OCI-LY3 (cell line): ENCODE data around the gene PCSK6.

Experiments
- H2AFZ ChIP-seq: fragments of 200-600, 300-600 bp; shearing (Covaris generic); 2 replicates; pipeline ENCODE4 v1.6.0; 2014; ENCODE audit warnings: antibody characterized with exemption, low read depth, low read length
- H3K27ac ChIP-seq: fragments of 200-600, 300-600 bp; sonication (generic); 2 replicates; pipeline ENCODE4 v1.5.1; 2014; ENCODE audit warnings: mild to moderate bottlenecking, low read length, moderate library complexity, mixed read lengths
- H3K27me3 ChIP-seq: fragments of 200-600, 300-600 bp; sonication (generic); 2 replicates; pipeline ENCODE4 v1.6.1; 2014; ENCODE audit warnings: low read depth, low read length, mixed read lengths
- H3K36me3 ChIP-seq: fragments of 200-600, 300-600 bp; sonication (generic); replicated peaks from 2 replicates; pipeline ENCODE3; 2014; ENCODE audit warnings: low read depth, low read length, mixed read lengths
- H3K4me1 ChIP-seq: fragments of 300-600, 200-600 bp; sonication (generic); 2 replicates; pipeline ENCODE4 v1.6.1; 2014; ENCODE audit warnings: low read length, mixed read lengths
- H3K4me2 ChIP-seq: fragments of 200-600, 300-600 bp; sonication (generic); 2 replicates; pipeline ENCODE4 v1.6.1; 2014; ENCODE audit warnings: low read length, mixed read lengths
- H3K4me3 ChIP-seq: fragments of 300-600, 200-600 bp; sonication (generic); 2 replicates; pipeline ENCODE4 v1.5.1; 2014; ENCODE audit warnings: antibody characterized with exemption, mild to moderate bottlenecking, low read length, moderate library complexity
- H3K79me2 ChIP-seq: fragments of 300-600, 200-600 bp; shearing (Covaris generic); 2 replicates; pipeline ENCODE4 v1.6.1; 2014; ENCODE audit warnings: mild to moderate bottlenecking, low read length, mixed read lengths
- H3K9ac ChIP-seq: fragments of 300-600, 200-600 bp; shearing (Covaris generic); 2 replicates; pipeline ENCODE4 v1.6.0; 2014; ENCODE audit warnings: mild to moderate bottlenecking, low read length, moderate library complexity
- H3K9me3 ChIP-seq: fragments of 200-600, 300-600 bp; shearing (Covaris generic); 2 replicates; pipeline ENCODE4 v1.6.1; 2014; ENCODE audit warnings: low read length, mixed read lengths; ENCODE audit not compliant: insufficient read depth
- H4K20me1 ChIP-seq: fragments of 200-600, 300-600 bp; sonication (generic); 2 replicates; pipeline ENCODE4 v1.6.1; 2016; ENCODE audit warnings: low read length, mixed read lengths; ENCODE audit not compliant: insufficient read depth
- CTCF ChIP-seq: fragments of 200-600, 300-600 bp; sonication (generic); IDR thresholded peaks from 2 replicates; pipeline ENCODE4 v1.5.1; 2014; ENCODE audit warnings: antibody characterized with exemption, low read length, low read depth
- EZH2phosphoT487 ChIP-seq: fragments of 200-600 bp; shearing (Covaris generic); IDR thresholded peaks from 2 replicates; pipeline ENCODE4 v1.6.1; 2018; ENCODE audit warnings: antibody characterized with exemption, mixed run types, low read depth

Gene PCSK6

GRCh38 chr15:101517504-101517903, 28.0 kb upstream of the PCSK6 start:
- Histone ChIP-seq H3K4me3 (no peak overlapping the region), H4K20me1 (no peaks in the 10 kb centered on the region), H3K9me3 (peaks cover 5% of the 10 kb centered on the region; the same call in 1 of the 2 replicates), H3K36me3 (no peaks in the 10 kb centered on the region), H3K79me2 (no peaks in the 10 kb centered on the region), H3K27me3 (peaks cover 30% of the 10 kb centered on the region), H2AFZ (no peak overlapping the region), H3K27ac (no peak overlapping the region), H3K4me2 (no peak overlapping the region), H3K4me1 (no peaks in the 10 kb centered on the region), H3K9ac (no peak overlapping the region)
- TF ChIP-seq EZH2phosphoT487 (no peak), CTCF (no peak)

GRCh38 chr15:101514318-101514717, 24.8 kb upstream of the PCSK6 start:
- TF ChIP-seq CTCF (no peak), EZH2phosphoT487 (no peak)
- H3K4me1 ChIP-seq: no peaks in the 10 kb centered on the region
- H3K79me2 ChIP-seq: no peaks in the 10 kb centered on the region
- no peaks in the 10 kb centered on the region for H4K20me1 ChIP-seq
- H2AFZ ChIP-seq: no peak overlapping the region
- peaks cover 20% of the 10 kb centered on the region; the same call in 1 of the 2 replicates for H3K27me3 ChIP-seq
- peaks cover 5% of the 10 kb centered on the region; the same call in 1 of the 2 replicates for H3K9me3 ChIP-seq
- H3K36me3 ChIP-seq: no peaks in the 10 kb centered on the region
- H3K9ac ChIP-seq: no peak overlapping the region
- H3K4me2 ChIP-seq: no peak overlapping the region
- H3K4me3 ChIP-seq: no peak overlapping the region
- no peak overlapping the region for H3K27ac ChIP-seq

GRCh38 chr15:101511717-101512116, 22.2 kb upstream of the PCSK6 start:
- Histone ChIP-seq H2AFZ (no peak overlapping the region), H3K4me2 (no peak overlapping the region), H3K9me3 (peaks cover 5% of the 10 kb centered on the region; the same call in 1 of the 2 replicates), H3K27me3 (peaks cover 27% of the 10 kb centered on the region; the same call in 1 of the 2 replicates), H3K36me3 (no peaks in the 10 kb centered on the region), H3K9ac (no peak overlapping the region), H4K20me1 (no peaks in the 10 kb centered on the region), H3K4me3 (no peak overlapping the region), H3K27ac (no peak overlapping the region), H3K4me1 (no peaks in the 10 kb centered on the region), H3K79me2 (no peaks in the 10 kb centered on the region)
- TF ChIP-seq EZH2phosphoT487 (no peak), CTCF (no peak)

- peaks cover 23% of the 10 kb centered on the region; the same call in 1 of the 2 replicates for H3K27me3 ChIP-seq
- H3K4me1 ChIP-seq: no peaks in the 10 kb centered on the region
- TF ChIP-seq CTCF: no peak
- no peak for TF ChIP-seq EZH2phosphoT487
- H3K36me3 ChIP-seq: no peaks in the 10 kb centered on the region
- H3K27ac ChIP-seq: no peak overlapping the region
- H3K4me2 ChIP-seq: no peak overlapping the region
- H3K9me3 ChIP-seq: no peaks in the 10 kb centered on the region
- no peak overlapping the region for H2AFZ ChIP-seq
- no peaks in the 10 kb centered on the region for H4K20me1 ChIP-seq
- no peak overlapping the region for H3K4me3 ChIP-seq
- no peaks in the 10 kb centered on the region for H3K79me2 ChIP-seq
- H3K9ac ChIP-seq: no peak overlapping the region
These were observed 21.0 kb upstream of the PCSK6 start for GRCh38 chr15:101510212-101511197.
